Hippocampal formation (tissue), 2 donors: Measurements from ENCODE around the gene BDH2.

Source experiments
- DNase-seq, 2 donors: peaks; one replicate each; lab custom pipeline; 2025; lab: John Stamatoyannopoulos, UW

BDH2 gene

DNA sequence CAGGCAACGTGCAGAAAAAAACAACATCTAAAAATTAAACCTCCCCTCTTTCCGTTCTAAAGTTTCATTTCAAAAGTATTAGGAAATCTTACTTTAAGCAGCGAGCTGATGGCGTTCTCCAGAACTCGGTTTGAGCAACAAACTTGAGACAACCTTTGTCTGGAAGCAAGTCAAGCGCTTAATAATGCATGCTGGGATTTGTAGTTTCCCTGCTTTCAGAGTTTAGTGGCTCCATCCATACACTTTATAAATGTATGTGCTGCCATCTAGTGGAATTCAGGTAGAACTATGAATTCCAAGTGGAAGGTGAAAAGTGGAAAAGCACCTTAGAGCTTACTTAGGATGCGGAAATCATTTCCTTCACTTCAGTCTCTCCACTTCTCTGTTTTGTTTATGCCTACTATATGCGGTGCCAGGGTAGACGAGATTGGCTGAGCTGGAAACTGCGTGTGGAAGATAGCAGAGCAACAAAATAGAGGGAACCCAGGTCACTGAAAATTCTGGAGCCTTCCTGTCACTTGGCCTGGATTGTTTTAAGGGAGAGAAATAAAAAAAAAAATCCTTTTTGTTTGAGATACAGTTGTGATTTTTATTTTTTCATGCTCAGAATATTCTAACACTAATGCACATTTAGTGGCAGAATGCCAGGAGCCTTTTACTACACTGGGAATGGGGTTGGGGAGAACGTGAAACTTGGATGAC lies at the start of gene BDH2:
Gene BDH2, minus strand, starts transcription at position 144 of the 702 bp plus-strand sequence. CDS start 3,580 bp downstream, outside the sequence.
- peak; percentile 36 to 95 for DNase-seq

DNA sequence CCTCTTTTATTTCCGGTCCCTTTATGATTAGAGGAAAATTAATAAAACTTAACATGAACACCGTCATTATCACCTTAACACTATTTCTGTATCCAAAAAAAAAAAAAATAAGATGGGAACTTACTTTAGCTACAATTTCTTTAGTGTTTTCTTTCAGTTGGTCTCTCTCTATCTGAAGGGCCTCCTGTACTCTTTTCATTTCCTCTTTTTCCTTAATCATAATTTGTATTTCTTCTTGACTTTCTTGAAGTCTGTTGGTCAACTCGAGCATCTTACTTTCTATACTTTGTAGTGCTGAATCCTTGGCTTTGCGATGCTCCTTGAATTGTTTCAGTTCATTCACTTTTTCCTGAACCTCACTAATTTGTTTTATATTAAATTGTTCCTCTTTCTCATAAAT lies 45.3 kb upstream of the BDH2 start:
- DNase-seq = no peak

DNA sequence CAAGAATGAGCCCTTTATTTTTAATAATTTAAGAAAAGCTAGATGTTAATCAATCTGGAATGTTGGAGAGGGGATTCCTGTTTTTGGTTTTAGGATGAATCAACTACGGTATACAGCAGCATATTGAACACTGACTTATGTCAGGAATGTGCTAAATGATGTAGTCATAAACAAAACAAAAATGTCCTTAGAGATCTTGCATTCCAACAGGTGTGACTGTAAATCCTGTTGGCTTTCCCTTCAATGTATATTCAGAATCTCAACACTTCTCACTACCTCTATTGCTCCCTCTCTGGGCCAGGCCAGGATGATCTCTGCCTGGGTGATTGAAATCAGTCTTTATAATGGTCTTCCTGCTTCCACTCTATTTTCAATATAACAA lies 37.8 kb upstream of the BDH2 start:
- DNase-seq = no peak

DNA sequence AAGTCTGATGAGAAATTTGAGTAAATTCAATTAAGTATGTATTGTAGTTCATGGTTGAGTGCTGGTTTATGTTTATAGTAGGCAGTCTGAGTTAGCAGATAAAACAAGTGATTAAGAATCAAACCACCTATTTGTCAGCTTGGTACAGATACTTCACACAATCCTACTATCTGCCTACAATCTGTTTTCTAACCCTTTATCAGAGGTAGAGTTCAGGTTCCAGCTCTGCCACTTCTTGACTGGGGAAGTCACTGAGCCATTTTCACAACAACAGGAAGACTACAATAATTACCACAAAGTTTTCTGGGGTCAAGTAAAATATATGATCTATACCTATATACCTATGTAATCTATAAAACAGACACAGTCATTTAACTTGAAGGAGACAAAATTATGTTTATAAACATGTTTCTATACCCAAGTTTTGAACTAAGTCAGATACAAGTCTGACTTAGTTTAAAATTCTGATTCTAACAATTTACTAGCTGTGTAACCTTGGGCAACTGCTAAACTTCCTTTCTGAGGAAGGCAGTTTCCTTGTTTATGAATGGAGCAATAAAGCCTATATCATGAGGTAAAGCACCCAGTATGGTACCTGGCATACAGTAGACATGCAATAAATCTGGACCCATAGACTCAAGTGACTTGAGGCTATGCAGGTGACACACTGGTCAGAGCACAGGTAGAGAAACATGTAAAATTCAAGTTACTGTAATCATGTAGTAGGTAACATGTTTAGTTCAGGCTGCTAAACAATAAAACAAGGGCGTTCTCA lies 37.2 kb upstream of the BDH2 start:
- DNase-seq = no peak

DNA sequence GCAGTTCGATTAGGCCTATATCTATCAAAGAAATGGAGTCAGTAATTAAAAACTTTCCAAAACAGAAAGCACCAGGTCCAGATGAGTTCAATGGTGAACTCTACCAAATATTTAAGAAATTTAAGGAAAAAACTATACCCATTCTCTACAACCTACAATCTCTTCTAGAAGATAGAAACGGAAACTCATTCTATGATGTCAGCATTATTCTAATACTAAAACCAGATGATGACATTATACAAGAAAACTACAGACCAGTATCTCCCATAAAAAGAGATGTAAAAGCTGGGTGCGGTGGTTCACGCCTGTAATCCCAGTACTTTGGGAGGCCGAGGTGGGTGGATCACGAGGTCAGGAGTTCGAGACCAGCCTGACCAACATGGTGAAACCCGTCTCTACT lies 29.5 kb upstream of the BDH2 start:
- no peak for DNase-seq

DNA sequence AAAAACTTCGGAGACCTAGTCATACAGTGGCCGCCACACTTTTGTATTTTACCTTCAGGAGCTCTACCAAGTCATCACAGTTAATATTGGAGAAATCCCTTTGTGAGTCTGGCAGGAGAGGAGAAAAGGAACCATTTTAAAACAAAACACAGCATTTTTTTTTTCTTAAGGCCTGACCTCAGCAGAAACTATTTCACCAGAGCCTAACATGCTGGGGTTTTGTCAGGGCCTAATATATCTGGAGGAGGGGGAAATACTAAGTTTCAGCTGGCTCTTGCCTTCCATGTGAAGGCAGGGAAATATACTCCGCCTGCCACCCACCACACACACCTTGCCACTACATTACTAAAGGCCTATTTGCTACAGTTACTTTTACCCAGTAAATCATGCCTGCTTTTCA lies 26.5 kb upstream of the BDH2 start:
- DNase-seq = no peak

DNA sequence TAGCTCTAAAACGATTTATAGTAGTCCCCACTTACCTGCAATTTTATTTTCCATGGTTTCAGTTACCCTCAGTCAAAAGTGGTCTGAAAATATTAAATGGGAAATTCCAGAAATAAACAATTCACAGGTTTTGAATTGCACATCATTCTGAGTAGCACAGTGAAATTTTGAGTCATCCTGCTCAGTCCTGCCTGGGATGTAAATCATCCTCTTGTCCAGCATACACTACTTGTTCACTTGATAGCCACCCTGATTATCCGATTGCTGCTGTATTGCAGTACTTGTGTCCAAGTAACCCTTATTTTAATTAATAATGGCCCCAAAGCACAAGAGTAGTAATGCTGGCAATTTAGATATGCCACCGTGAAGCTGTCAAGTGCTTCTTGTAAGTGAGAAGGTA lies 23.5 kb upstream of the BDH2 start:
- no peak for DNase-seq

DNA sequence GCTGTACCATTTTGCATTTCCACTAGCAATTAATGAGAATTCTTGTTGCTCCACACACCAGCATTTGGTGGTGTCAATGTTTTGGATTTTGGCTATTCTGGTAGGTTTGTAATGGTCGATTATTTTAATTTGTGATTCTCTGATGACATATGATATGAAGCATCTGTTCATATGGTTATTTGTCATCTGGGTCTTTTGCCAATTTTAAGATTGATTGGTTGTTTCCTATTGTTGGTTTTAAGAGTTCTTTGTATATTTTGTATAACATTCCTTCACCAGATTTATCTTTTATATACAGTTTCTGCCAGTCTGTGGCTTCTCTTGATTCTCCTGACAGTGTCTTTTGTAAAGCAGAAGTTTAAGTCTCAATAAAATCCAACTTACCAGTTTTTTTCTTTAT lies 18.5 kb upstream of the BDH2 start:
- DNase-seq = no peak

DNA sequence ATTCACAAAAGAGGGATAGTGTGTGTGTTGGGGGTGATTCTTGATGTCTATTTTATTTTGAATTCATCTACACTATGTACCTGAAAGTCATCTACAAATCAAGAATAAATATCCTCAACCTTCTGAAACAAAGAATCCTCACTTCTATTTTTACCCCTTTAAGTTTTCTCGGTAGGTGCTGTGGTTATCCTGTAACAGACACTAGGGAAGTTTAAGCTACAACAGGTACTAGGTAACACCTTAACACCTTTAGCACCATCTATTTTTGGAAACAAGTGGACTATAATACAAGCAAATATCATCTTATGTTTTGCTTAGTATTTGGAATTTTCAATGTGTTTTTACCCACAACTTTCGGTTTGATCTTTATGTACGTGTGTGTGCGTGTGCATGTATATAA lies 12.0 kb upstream of the BDH2 start:
- no peak for DNase-seq

DNA sequence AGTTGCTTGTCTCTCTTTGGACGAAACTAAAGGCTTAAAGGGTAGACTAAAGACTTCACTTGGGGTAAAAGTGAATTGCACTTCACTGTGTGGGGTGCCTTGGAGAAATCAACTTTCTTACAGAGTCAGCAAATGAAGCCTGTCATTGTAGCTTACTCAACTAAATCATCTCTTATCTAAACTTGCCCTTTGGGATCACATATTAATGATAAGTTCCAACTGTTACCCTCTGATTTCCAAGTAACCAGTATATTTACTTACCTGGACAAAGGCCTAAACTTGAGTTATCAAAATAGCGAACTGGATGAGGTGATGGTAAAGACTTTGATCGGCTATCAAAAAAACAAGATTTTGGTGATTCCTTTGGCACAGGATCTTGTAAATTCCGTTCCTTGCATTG lies 8.9 kb upstream of the BDH2 start:
- DNase-seq = no peak

DNA sequence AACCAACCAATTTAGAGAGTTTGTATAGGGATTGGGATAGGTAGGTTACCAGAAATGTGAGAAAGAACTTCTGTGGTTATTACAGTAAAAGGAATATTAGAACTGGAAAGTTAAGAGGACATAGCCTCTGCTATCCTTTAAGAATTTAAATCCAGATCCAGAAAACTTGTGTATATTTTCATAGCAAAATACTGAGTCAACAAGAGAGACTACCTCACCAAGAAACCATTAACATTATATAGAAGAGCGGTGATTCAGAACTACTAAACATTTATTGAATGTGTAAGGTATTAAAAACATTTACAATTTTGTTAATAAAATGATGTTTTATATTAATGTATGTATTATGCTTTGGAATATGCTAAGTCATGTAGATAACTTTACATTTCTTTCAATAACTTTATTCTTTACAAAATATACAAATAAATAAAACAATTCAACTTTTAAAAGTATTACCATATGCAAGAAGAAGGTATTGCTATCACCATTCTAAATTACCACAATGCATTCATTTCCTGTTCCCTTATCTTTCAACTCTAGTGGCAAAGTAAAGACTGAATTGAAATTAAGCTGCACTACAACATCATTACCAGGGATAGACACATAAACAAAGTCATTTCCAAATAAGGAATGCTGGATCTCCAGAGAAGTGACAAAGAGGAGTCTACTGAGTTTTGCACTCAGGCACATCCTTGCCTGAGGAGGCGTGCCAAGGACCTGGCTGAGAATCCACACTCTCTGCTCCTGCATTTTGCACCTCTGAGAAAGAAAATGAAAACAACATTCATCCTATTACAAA lies 6.1 kb upstream of the BDH2 start:
- DNase-seq = no peak

DNA sequence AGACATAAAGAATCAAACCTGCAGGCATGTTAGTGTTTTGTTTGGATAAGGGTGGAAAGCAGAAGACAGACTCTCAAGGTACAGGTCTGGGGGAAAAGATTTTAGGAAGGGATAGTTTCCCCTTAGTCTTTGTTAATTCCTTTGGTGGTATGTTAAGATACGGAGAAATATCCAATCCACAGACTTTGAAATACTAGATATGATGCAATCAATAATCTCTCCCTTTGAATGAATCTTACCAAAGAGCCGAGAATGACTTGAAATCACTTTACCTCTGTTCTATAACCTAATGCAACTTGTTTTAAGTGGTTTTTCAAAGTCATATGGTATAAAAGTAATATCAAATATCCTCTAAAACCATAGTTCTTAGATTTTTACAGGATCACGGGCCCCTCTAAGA lies 5.3 kb upstream of the BDH2 start:
- DNase-seq = no peak

DNA sequence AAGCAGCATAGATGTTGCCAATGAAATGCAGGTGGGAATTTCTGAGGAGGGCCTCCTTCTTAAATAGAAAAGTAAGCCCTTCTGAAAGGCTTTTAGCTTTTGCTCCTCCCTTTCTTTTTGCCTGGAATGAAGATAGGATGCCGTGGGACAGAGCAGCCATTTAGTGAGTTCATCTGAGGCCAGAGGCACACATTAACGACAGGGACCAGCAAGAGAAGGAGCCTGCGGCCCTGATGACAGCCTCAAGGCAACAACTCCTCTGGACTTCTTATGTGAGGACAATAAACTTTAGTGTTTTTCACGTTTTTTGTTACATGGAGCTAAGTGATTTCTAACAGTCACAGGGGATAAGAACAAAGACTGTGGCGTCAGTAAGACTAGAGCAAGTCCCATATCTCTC lies 1.1 kb upstream of the BDH2 start:
- DNase-seq = no peak

DNA sequence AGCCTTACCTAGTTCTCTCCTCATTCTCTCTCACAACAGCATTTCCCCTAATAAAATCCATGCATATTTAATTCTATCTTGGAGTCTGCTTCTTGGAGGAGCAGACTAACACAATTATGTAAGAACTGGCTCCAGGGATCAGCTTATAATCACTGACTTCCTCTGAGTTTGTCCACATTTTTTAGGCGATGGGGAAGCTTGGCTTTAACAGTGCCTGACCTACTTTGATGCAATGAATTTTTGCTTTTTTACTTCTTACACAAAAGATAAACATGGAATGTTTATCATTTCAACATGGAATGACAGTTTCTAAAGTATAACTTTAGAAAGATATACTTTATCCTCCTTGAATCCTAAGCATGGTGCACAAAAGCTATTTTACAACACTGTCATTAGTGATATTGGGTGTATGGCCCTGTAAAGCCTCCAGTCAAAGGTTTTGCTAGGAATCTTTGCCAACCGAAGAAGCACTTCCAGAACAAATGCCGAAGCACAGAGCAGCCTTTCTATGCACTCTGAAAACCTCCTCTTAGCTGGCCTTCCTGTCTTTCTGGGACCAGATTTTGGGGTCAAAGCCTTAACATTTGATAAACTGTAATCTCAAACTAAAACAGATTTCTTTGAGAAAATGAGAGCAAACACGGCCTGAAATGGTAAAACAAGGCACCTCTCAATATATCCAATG lies 736 bp downstream of the BDH2 start:
- DNase-seq = no peak

DNA sequence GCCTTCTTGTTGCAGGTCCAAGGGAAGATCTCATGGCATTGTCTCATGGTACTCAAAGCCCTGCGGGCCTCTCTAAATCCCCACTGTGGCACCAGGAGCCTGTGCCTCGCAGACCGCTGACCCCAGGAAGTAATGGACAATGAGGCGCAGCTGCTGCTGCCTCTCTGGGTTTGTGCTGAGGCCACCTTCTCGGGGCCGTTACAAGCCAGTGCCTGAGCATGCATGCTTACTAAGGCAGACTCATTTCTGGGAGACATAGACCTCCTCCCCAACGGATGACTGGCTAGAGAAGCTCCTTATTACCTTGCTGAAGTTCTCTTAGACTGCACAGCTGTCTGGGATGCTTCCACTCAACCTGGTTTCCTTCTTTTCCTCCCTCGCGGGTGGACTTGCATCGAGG lies 1.3 kb downstream of the BDH2 start:
- no peak for DNase-seq

DNA sequence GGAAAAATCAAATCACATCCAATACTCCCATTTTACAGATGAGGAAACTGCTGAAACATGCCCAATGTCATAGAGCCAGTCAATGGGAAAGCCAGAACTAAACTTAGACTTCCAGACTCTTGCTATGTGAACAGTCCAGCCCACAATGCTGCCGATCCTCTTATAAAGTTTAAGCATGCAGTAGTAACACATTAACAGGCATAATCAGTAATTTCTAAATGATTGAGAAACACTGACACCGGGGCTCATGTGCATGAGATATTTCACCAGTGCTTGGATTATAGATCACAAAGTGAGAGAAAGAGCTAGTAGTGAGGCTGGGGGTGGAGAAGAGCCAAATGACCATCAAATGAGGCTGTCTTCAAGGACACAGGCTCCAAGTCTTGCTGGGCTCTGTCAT lies 2.5 kb downstream of the BDH2 start:
- no peak for DNase-seq

DNA sequence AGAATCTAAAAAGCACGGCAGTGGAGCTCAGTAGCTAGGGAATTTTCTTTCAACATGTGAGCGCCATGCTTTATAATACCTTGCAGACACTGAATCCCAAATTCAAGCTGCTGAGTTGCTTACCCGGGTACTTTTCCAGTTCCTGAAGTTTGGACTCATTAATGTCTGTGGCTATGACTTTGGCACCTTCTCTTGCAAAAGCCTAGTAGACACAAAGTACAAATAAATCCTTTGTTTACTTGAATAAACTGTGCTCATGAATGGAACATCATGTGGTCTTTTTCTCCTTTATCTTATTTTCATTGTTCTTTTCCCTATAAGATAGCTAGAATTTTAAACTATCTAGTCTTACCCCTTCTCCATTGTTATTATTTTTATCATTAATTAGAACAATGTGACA lies 4.6 kb downstream of the BDH2 start:
- DNase-seq = peak in 1 of 2 donors; percentile 32

DNA sequence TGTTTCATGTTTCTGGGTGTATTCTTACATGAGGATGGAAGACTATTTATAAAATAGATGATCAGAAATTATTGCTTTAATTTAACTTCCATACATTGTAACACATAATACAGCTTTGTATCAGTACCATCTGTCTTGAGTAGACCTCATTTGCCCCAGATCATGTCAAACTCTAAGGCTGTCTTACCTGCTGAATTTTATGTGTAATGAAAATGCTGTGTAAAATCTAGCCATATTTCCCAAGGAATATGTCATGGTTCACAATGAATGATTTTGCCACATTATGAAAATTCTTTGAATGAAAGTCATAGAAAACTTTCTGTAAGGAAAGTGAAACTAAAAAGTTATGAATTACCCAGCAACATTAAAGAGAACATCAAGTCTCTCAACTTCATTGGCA lies 7.4 kb downstream of the BDH2 start:
- DNase-seq = no peak

DNA sequence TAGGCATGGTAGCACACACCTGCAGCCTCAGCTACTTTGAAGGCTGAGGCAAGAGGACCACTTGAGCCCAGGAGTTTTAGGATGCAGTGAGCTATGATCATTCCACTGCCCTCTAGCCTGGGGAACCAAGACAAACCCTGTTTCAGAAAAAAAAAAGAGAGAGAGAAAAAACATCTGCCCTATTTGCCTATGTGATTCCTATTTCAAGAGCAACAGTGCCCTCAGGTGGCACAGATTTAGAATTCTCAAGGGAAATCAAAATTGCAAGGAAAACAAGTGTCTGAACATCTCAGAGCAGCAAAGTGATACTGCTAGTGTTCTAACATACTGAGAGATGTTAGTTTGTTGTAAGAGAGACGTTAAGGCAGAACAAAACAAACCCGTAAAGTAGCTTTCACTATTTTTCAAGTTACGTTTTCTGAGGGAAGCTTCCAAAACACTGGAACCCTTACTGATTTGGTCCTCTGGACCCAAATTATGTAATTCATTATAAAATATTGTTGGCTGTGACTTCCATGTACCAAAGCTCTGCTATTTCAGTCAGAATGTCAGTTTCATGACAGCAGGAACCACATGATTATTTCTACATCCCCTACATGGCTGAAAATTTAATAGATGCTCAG lies 7.9 kb downstream of the BDH2 start:
- DNase-seq = peak; percentile 31 to 81

DNA sequence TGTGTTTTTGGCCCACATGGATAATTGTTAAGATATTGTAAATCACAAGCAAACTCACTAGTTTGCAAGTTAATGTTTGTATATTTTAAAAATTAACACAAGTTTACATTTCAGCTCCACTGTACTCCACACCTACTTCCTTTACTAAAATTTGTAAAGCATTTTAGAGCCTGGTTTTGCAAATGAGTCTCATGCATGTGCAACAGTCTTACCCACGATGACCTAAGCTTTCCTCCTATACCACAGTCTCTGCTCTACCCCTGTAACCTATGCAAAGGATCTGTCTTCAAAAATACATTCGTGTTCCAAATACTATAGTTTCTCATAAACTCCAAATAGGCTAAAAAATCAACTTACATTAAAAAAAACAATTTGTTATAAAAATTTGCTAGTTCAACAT lies 10.2 kb downstream of the BDH2 start:
- no peak for DNase-seq

DNA sequence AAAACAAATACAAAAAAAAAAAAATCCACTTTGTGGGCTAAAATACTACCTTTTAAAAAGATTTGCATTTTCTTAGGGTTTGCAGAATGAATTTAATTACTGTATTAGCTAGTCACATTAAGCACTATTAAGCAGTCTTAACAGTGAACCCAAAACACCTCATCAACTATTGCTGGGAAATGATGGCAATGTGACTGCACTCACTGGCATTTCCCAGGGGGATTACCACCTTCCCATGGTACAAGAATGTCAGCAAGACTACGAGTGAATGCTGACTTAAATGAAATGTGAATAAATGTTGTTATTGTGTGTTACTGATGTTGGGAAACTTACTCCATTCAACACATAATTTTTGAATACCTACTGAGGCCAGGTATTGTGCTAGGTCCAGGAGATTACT lies 13.1 kb downstream of the BDH2 start:
- no peak for DNase-seq
